Endothelial cell of umbilical vein (primary cell): ENCODE data around the gene CTXND1.

Experiments used
- EZH2 ChIP-seq: IDR thresholded peaks from 2 replicates; pipeline ENCODE4 v1.6.1; 2012; ENCODE audit warnings: borderline replicate concordance, low read depth, mild to moderate bottlenecking, moderate library complexity, low read length, inconsistent platforms; ENCODE audit not compliant: severe bottlenecking
- POLR2AphosphoS5 ChIP-seq: IDR thresholded peaks from 2 replicates; pipeline ENCODE4 v1.6.1; 2012; ENCODE audit warnings: low read depth, mild to moderate bottlenecking, control low read depth, low read length, moderate library complexity; ENCODE audit not compliant: insufficient read depth
- TF ChIP-seq, protein P1 (sequence below), 2 donors: IDR thresholded peaks; 1 replicate in 1 of 2; 2 replicates in 1 of 2; pipeline ENCODE4 v1.5.1; 2011; ENCODE audit warnings: low read length in 2 of 2, mild to moderate bottlenecking in 2 of 2, moderate library complexity in 2 of 2, control low read depth in 1 of 2, inconsistent platforms in 1 of 2, low read depth in 1 of 2; ENCODE audit not compliant: insufficient read depth in 1 of 2; ENCODE audit errors: extremely low read depth in 1 of 2

DNA sequence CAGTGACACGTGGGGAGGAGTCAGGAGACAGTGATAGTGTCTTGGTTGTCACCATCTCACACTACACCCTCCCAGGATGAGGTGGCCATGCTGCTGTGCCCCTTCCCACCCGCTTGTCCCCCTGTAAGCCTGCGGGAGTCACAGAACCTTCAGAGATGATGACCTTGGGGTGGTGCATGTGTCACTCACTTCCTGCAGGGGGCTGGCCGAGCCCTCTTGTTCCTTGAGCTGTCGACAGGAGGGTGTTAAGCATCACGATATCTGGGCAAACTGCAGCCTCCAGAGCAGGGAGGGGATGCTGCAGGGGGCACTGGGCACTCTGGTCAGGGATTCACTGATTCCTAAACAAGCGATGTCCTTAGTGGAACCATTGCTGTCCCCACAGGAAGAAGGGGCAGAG, 71.5 kb downstream of the CTXND1 start:
- TF ChIP-seq, protein P1, sequence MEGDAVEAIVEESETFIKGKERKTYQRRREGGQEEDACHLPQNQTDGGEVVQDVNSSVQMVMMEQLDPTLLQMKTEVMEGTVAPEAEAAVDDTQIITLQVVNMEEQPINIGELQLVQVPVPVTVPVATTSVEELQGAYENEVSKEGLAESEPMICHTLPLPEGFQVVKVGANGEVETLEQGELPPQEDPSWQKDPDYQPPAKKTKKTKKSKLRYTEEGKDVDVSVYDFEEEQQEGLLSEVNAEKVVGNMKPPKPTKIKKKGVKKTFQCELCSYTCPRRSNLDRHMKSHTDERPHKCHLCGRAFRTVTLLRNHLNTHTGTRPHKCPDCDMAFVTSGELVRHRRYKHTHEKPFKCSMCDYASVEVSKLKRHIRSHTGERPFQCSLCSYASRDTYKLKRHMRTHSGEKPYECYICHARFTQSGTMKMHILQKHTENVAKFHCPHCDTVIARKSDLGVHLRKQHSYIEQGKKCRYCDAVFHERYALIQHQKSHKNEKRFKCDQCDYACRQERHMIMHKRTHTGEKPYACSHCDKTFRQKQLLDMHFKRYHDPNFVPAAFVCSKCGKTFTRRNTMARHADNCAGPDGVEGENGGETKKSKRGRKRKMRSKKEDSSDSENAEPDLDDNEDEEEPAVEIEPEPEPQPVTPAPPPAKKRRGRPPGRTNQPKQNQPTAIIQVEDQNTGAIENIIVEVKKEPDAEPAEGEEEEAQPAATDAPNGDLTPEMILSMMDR (IDR thresholded peaks at IDR 0.05; ENCODE audit: extremely low read depth in 1 of 2, insufficient read depth in 1 of 2, low read depth in 1 of 2, low read length in 2 of 2) = no peak
- no peak for TF ChIP-seq EZH2
- TF ChIP-seq POLR2AphosphoS5 = no peak
